HG02943 (cell line): Measurements from ENCODE around the gene LMNA.
A peak's percentile ranks its signal among the peaks of the same experiment; 100 is the strongest.
"Not testable (repeated sequence)": the region's sequence is repeated elsewhere in the genome, so short reads cannot be mapped to it uniquely, and the experiment has no call there.

Experiments
- ATAC-seq: cut with Tn5 transposase; IDR thresholded peaks from one replicate; pipeline ENCODE4 v1.9.1; 2021; ENCODE audit warnings: mild to moderate bottlenecking, low read depth, moderate library complexity; ENCODE audit not compliant: unreplicated experiment

LMNA gene

GRCh38 chr1:156114101-156114918 is at the start of gene LMNA:
Gene LMNA, plus strand, starts transcription at chr1:156114711. Its CDS starts 208 bp downstream, at chr1:156114919.
- ATAC-seq = peak; percentile 44

- no peak for ATAC-seq
Observed at GRCh38 chr1:156065212-156065611, 49.3 kb upstream of the LMNA start.

GRCh38 chr1:156065871-156066270 is 48.6 kb upstream of the LMNA start:
- no peak for ATAC-seq

- ATAC-seq = no peak
Observed at GRCh38 chr1:156067262-156067661, 47.2 kb upstream of the LMNA start.

GRCh38 chr1:156069490-156070455 is 44.7 kb upstream of the LMNA start:
- no peak for ATAC-seq

- ATAC-seq = no peak
Observed at GRCh38 chr1:156070548-156070947, 44.0 kb upstream of the LMNA start.

GRCh38 chr1:156071332-156071816 is 43.1 kb upstream of the LMNA start:
- ATAC-seq = not testable (repeated sequence)

GRCh38 chr1:156072251-156072650 is 42.3 kb upstream of the LMNA start:
- no peak for ATAC-seq

GRCh38 chr1:156073110-156073687 is 41.3 kb upstream of the LMNA start:
- ATAC-seq = no peak

GRCh38 chr1:156073740-156074139 is 40.8 kb upstream of the LMNA start:
- no peak for ATAC-seq

- no peak for ATAC-seq
Observed at GRCh38 chr1:156074661-156075060, 39.9 kb upstream of the LMNA start.

- no peak for ATAC-seq
Observed at GRCh38 chr1:156075162-156075561, 39.3 kb upstream of the LMNA start.

GRCh38 chr1:156075775-156076204 is 38.7 kb upstream of the LMNA start:
- no peak for ATAC-seq

GRCh38 chr1:156076609-156077429 is 37.7 kb upstream of the LMNA start:
- ATAC-seq = no peak

GRCh38 chr1:156077430-156077760 is 37.1 kb upstream of the LMNA start:
- no peak for ATAC-seq

GRCh38 chr1:156078728-156079127 is 35.8 kb upstream of the LMNA start:
- no peak for ATAC-seq

GRCh38 chr1:156079762-156080161 is 34.7 kb upstream of the LMNA start:
- ATAC-seq = no peak

GRCh38 chr1:156080241-156080862 is 34.2 kb upstream of the LMNA start:
- ATAC-seq = no peak

GRCh38 chr1:156080863-156081179 is 33.7 kb upstream of the LMNA start:
- ATAC-seq = no peak
